H1 (cell line): Measurements from ENCODE around the gene SLC16A2. TPM values are rescaled to one million over a fixed set of nuclear protein-coding genes. Genes with fewer than 3 reads are reported as not detected.

Experiments used
- CTCF ChIA-PET: fragments of 300-600 bp; sonication (Branson Sonifier 250); formaldehyde crosslinking; loops from one replicate; lab custom pipeline; 2021; ENCODE audit not compliant: partially characterized antibody; lab: Charles Lee
- POLR2A ChIA-PET: fragments of 300-600 bp; sonication (Branson Sonifier 250); formaldehyde crosslinking; loops from one replicate; lab custom pipeline; 2021; ENCODE audit warnings: inconsistent platforms; ENCODE audit not compliant: partially characterized antibody; lab: Charles Lee
- DNase-seq, 2 experiments: peaks; one replicate each; pipeline versions ENCODE4 v3.0.0 to v3.0.0-alpha.2; 2010 to 2022; ENCODE audit warnings: low spot score in 2 of 2, low read depth in 1 of 2, mixed read lengths in 1 of 2
- FAIRE-seq: peaks from 2 replicates; lab custom pipeline; 2011; peaks lifted over from hg19 to GRCh38; lab: Jason Lieb, UNC
- H2AFZ ChIP-seq: 2 replicates; pipeline ENCODE4 v1.8.1; 2012; ENCODE audit warnings: low read length, inconsistent platforms
- H2AK5ac ChIP-seq: 2 replicates; pipeline ENCODE4 v1.6.1; 2013; ENCODE audit warnings: low read depth, low read length
- H2BK120ac ChIP-seq: replicated peaks from 2 replicates; pipeline ENCODE3; 2013; ENCODE audit warnings: low read depth, low read length, inconsistent platforms
- H2BK12ac ChIP-seq: 2 replicates; pipeline ENCODE4 v1.6.1; 2013; ENCODE audit warnings: low read depth, low read length
- H2BK15ac ChIP-seq: 2 replicates; pipeline ENCODE4 v1.6.1; 2013; ENCODE audit warnings: low read length
- H2BK20ac ChIP-seq: 2 replicates; pipeline ENCODE4 v1.6.1; 2013; ENCODE audit warnings: low read length
- H2BK5ac ChIP-seq: 2 replicates; pipeline ENCODE4 v1.6.1; 2013; ENCODE audit warnings: low read depth, low read length
- H3K14ac ChIP-seq: 2 replicates; pipeline ENCODE4 v1.6.1; 2013; ENCODE audit warnings: inconsistent platforms; ENCODE audit not compliant: insufficient read length
- H3K18ac ChIP-seq: 2 replicates; pipeline ENCODE4 v1.6.1; 2013; ENCODE audit warnings: low read length; ENCODE audit errors: extremely low read depth
- H3K23ac ChIP-seq: 2 replicates; pipeline ENCODE4 v1.6.1; 2013; ENCODE audit warnings: inconsistent platforms; ENCODE audit not compliant: insufficient read length
- H3K23me2 ChIP-seq: 2 replicates; pipeline ENCODE4 v1.6.1; 2013; ENCODE audit warnings: low read depth, low read length
- H3K27ac ChIP-seq: 2 replicates; pipeline ENCODE4 v1.6.1; 2011; ENCODE audit warnings: low read depth, low read length, inconsistent platforms
- H3K27me3 ChIP-seq, 4 experiments: replicated peaks in 1 of 4; 1 replicate in 1 of 4; 2 replicates in 3 of 4; pipeline versions ENCODE4 v1.6.1 to v1.8.1; 2011 to 2013; ENCODE audit warnings: low read length in 3 of 4, mild to moderate bottlenecking in 3 of 4, inconsistent platforms in 2 of 4, mixed read lengths in 2 of 4, moderate library complexity in 1 of 4; ENCODE audit not compliant: control insufficient read depth in 3 of 4, insufficient read depth in 3 of 4; ENCODE audit errors: extremely low read depth in 1 of 4
- H3K36me3 ChIP-seq, 4 experiments: 2 replicates each; pipeline versions ENCODE4 v1.6.1 to v1.8.1; 2011 to 2013; ENCODE audit warnings: mild to moderate bottlenecking in 4 of 4, low read length in 3 of 4, moderate library complexity in 2 of 4, control low read depth in 1 of 4, inconsistent platforms in 1 of 4; ENCODE audit not compliant: insufficient read depth in 4 of 4, control insufficient read depth in 2 of 4
- H3K4ac ChIP-seq: replicated peaks from 2 replicates; pipeline ENCODE3; 2013; ENCODE audit warnings: low read length, low read depth, mixed read lengths, inconsistent platforms; ENCODE audit not compliant: insufficient read length
- H3K4me1 ChIP-seq, 4 experiments: replicated peaks in 1 of 4; 1 replicate in 1 of 4; 2 replicates in 3 of 4; pipeline versions ENCODE4 v1.6.1 to v1.8.1; 2011 to 2013; ENCODE audit warnings: low read length in 3 of 4, inconsistent platforms in 2 of 4, mixed read lengths in 1 of 4; ENCODE audit not compliant: insufficient read depth in 4 of 4, control insufficient read depth in 3 of 4
- H3K4me2 ChIP-seq, 2 experiments: 2 replicates each; pipeline versions ENCODE4 v1.6.1 to v1.8.1; 2011 to 2013; ENCODE audit warnings: low read depth in 2 of 2, low read length in 2 of 2, control low read depth in 1 of 2, inconsistent platforms in 1 of 2, mild to moderate bottlenecking in 1 of 2; ENCODE audit not compliant: insufficient read depth in 1 of 2
- H3K4me3 ChIP-seq, 4 experiments: fragments of 200-600, 300-600 bp in 1 of 4; sonication (generic), shearing (Covaris generic), sonication (Bioruptor Twin) in 1 of 4; 2 replicates each; pipeline versions ENCODE4 v1.5.1 to v1.8.1; 2011 to 2016; ENCODE audit warnings: low read length in 4 of 4, low read depth in 3 of 4, control low read depth in 2 of 4, inconsistent platforms in 2 of 4, mild to moderate bottlenecking in 2 of 4, mixed read lengths in 1 of 4, moderate library complexity in 1 of 4; ENCODE audit not compliant: insufficient read depth in 2 of 4; ENCODE audit errors: extremely low read depth in 1 of 4
- H3K56ac ChIP-seq: replicated peaks from 2 replicates; pipeline ENCODE3; 2013; ENCODE audit warnings: low read depth, mild to moderate bottlenecking, mixed read lengths, low read length, inconsistent platforms; ENCODE audit not compliant: insufficient read length
- H3K79me1 ChIP-seq: 2 replicates; pipeline ENCODE4 v1.6.1; 2013; ENCODE audit warnings: low read depth, low read length, control low read depth
- H3K79me2 ChIP-seq, 2 experiments: 2 replicates each; pipeline versions ENCODE4 v1.6.1 to v1.8.1; 2012 to 2013; ENCODE audit warnings: low read length in 2 of 2, mild to moderate bottlenecking in 2 of 2, inconsistent platforms in 1 of 2; ENCODE audit not compliant: insufficient read depth in 2 of 2, control insufficient read depth in 1 of 2
- H3K9ac ChIP-seq, 4 experiments: replicated peaks in 1 of 4; 1 replicate in 1 of 4; 2 replicates in 3 of 4; pipeline versions ENCODE4 v1.6.1 to v1.8.1; 2011 to 2013; ENCODE audit warnings: low read depth in 3 of 4, low read length in 3 of 4, control low read depth in 2 of 4, mild to moderate bottlenecking in 2 of 4, moderate library complexity in 2 of 4, inconsistent platforms in 1 of 4; ENCODE audit errors: extremely low read depth in 1 of 4
- H3K9me3 ChIP-seq, 2 experiments: 2 replicates each; pipeline versions ENCODE4 v1.6.1 to v1.8.1; 2012 to 2013; ENCODE audit warnings: mild to moderate bottlenecking in 2 of 2, moderate library complexity in 2 of 2, control low read depth in 1 of 2, inconsistent platforms in 1 of 2, low read depth in 1 of 2, low read length in 1 of 2, mixed read lengths in 1 of 2; ENCODE audit not compliant: insufficient read depth in 2 of 2
- H4K20me1 ChIP-seq, 2 experiments: replicated peaks in 1 of 2; 2 replicates each; pipeline versions ENCODE3 to v1.8.1; 2011 to 2013; ENCODE audit warnings: inconsistent platforms in 2 of 2, low read length in 2 of 2, mild to moderate bottlenecking in 1 of 2; ENCODE audit not compliant: insufficient read depth in 2 of 2, control insufficient read depth in 1 of 2
- H4K5ac ChIP-seq: 2 replicates; pipeline ENCODE4 v1.6.1; 2013; ENCODE audit warnings: low read length, low read depth, mixed read lengths, inconsistent platforms; ENCODE audit not compliant: insufficient read length
- H4K8ac ChIP-seq: 2 replicates; pipeline ENCODE4 v1.8.0; 2013; ENCODE audit warnings: mild to moderate bottlenecking, moderate library complexity, low read length, inconsistent platforms; ENCODE audit not compliant: insufficient read depth; ENCODE audit errors: extremely low read depth
- H4K91ac ChIP-seq: replicated peaks from 2 replicates; pipeline ENCODE3; 2013; ENCODE audit warnings: low read length, mixed read lengths, inconsistent platforms; ENCODE audit not compliant: insufficient read length
- EGR1 ChIP-seq: IDR thresholded peaks from 2 replicates; pipeline ENCODE4 v1.6.1; 2011; ENCODE audit warnings: low read depth, low read length, borderline replicate concordance
- FOSL1 ChIP-seq: IDR thresholded peaks from 2 replicates; pipeline ENCODE4 v1.6.1; 2011; ENCODE audit warnings: mild to moderate bottlenecking, low read depth, low read length, moderate library complexity; ENCODE audit not compliant: insufficient read depth
- SAP30 ChIP-seq: fragments of 300-600 bp; sonication (generic); IDR thresholded peaks from 2 replicates; pipeline ENCODE4 v1.7.1; 2012; ENCODE audit warnings: low read length, moderate library complexity, mild to moderate bottlenecking, inconsistent platforms; ENCODE audit not compliant: insufficient read depth, insufficient replicate concordance
- WGBS, 2 experiments: shearing (Covaris generic) in 1 of 2; methylation state at CpG; one replicate each; pipeline versions ENCODE4 v1.1.6 to v1.1.7; 2013 to 2015; ENCODE audit warnings: low lambda C conversion rate in 2 of 2, mixed read lengths in 2 of 2, inconsistent platforms in 1 of 2, low coverage in 1 of 2, missing lambda C conversion rate in 1 of 2; ENCODE audit not compliant: insufficient replicate concordance in 2 of 2, insufficient coverage in 1 of 2, insufficient read length in 1 of 2; ENCODE audit errors: extremely low coverage in 1 of 2, missing lambda C conversion rate in 1 of 2; 5-methylcytosine and 5-hydroxymethylcytosine counted together
- polyA plus RNA-seq, 7 experiments: library from polyadenylated mRNA; depleted of rRNA in 3 of 7; stranded (reverse) in 5 of 7; unstranded in 2 of 7; fragments of >200 nt in 5 of 7; fragments of 200-250 nt in 2 of 7; gene quantifications; 1 replicate in 5 of 7; 2 replicates in 1 of 7; 4 replicates in 1 of 7; pipeline versions ENCODE4 v1.2.1 to v1.2.3, GENCODE V29; 2011 to 2013; ENCODE audit warnings: missing spikeins in 2 of 7, mixed read lengths in 2 of 7
- total RNA-seq: library from RNA; stranded (reverse); fragmentation: NEBNext Ultra II Directional; extraction: Animal tissue kit (Norgen Biotek cat#: 25700); gene quantifications from 2 replicates; pipeline ENCODE4 v1.2.1, GENCODE V29; 2021

Gene SLC16A2
- total and polyA plus RNA-seq, 2 of the 8 experiments (the other 6 are each of a cell fraction or from before 2014, with no cell fraction given) = 24.4 to 32.2 TPM

DNA sequence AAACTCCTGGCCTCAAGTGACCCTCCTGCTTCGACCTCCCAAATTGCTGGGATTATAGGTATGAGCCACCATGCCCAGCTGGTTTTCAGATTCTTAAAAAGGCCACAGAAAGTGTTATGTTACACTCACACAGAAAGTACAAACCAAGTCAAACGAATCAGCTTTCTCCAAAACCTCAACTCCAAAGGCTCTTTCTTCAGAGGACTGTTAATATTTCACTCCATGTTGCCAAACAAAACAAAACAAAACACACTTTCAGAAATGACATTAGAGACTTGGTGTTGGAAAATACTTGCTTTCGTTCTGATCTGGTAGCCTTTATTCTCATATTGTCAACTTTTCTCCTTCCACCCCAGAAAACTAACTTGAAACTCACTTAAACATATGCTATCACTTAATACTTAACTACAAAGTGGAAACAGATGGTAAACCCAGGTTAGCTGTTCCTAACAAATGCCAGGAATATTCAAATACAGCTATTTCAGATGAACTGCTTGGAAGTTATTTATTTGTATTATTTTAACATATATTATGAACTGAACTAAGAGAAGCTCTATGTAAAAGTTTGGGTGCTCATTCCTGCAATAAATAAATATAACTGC lies 158.4 kb downstream of the SLC16A2 start:
- Histone ChIP-seq H4K20me1 (no peaks in the 10 kb centered on the region), H3K36me3 (no peaks in the 10 kb centered on the region; a peak in 2 of 8 replicates), H3K27ac (no peak overlapping the region), H2AFZ (no peak overlapping the region), H3K9me3 (no peaks in the 10 kb centered on the region), H2BK12ac (no peak overlapping the region), H3K79me2 (no peaks in the 10 kb centered on the region), H4K91ac (no peak overlapping the region), H3K4me1 (no peaks in the 10 kb centered on the region), H3K79me1 (no peaks in the 10 kb centered on the region), H3K23me2 (no peaks in the 10 kb centered on the region), H3K18ac (no peak overlapping the region), H2BK120ac (no peak overlapping the region), H4K5ac (no peak overlapping the region), H2BK15ac (no peak overlapping the region), H3K4me2 (no peak overlapping the region), H2BK20ac (no peak overlapping the region), H2AK5ac (no peak overlapping the region), H3K4ac (no peak overlapping the region), H3K14ac (no peak overlapping the region), H3K4me3 (no peak overlapping the region), H3K23ac (no peak overlapping the region), H4K8ac (no peak overlapping the region), H3K9ac (no peak overlapping the region), H2BK5ac (no peak overlapping the region), H3K27me3 (no peaks in the 10 kb centered on the region), H3K56ac (no peak overlapping the region)
- DNase-seq = no peak
- 100% methylated on average over 1 of the region's 3 CpGs; no CpG with 5 or more reads in 1 of the 2 experiments for WGBS, 2 experiments
- TF ChIP-seq SAP30 (no peak), FOSL1 (no peak), EGR1 (no peak)
- POLR2A ChIA-PET = interaction anchor here (0.7 kb wide), 1 partner anchor 383 kb away, joined by 3 read pairs; no protein-coding TSS in a partner anchor
- CTCF ChIA-PET = no interaction called here
- FAIRE-seq = no peak
